AG10803 (cell line): ENCODE measurements around the gene PAEP.

ENCODE experiments used
- DNase-seq: peaks from one replicate; pipeline ENCODE4 v3.0.0; 2010; ENCODE audit warnings: low read depth
- H3K4me3 ChIP-seq: 2 replicates; pipeline ENCODE4 v1.5.1; 2011; ENCODE audit warnings: mild to moderate bottlenecking, low read length, control low read depth
- CTCF ChIP-seq: conservative IDR thresholded peaks from 2 replicates; pipeline ENCODE4 v1.5.1; 2011; ENCODE audit warnings: mild to moderate bottlenecking, low read length, control low read depth, inconsistent platforms

PAEP gene

GRCh38 chr9:135516132-135516860 is 45.3 kb upstream of the PAEP start:
- TF ChIP-seq CTCF = no peak
- no peak overlapping the region for H3K4me3 ChIP-seq
- DNase-seq = no peak

- DNase-seq = no peak
- H3K4me3 ChIP-seq = no peak overlapping the region
- TF ChIP-seq CTCF = no peak
Measured at GRCh38 chr9:135517407-135517822, 44.1 kb upstream of the PAEP start.

- TF ChIP-seq CTCF = no peak
- no peak overlapping the region for H3K4me3 ChIP-seq
- DNase-seq = no peak
Measured at GRCh38 chr9:135519179-135519971, 42.2 kb upstream of the PAEP start.

DNA sequence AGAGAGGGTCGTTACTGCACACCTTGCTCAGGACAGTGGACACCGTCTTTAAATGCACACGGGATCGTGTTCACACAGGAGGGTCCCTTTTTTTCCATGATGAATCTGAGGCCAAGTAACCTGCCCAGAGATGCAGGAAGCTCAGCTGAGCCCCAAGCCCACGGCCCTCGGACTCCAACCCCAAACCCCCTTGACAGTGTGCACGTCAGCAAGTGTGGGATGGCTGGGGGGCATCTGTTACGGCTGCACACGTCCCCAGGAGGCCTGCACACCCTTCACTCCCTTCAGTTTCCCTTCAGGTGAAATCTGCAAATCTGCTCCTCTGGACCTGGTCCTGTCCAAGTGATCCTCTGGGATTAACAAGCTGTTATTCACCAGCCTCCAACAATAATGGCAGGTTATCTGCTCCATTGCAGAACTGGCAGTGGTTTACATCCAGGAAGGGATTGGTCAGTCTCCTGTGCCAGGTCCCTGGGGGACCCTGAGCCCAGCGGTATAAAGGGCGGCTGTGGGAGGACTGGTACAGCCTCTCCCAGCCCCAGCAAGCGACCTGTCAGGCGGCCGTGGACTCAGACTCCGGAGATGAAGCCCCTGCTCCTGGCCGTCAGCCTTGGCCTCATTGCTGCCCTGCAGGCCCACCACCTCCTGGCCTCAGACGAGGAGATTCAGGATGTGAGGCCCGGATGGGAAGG is 40.5 kb upstream of the PAEP start, which contains the start of gene LCN1:
Gene LCN1, plus strand, starts transcription at position 525 of the 692 bp plus-strand sequence. Its CDS starts 58 bp downstream, at position 583.
- DNase-seq = no peak
- H3K4me3 ChIP-seq = no peak within 1 kb of the TSS
- no peak for TF ChIP-seq CTCF

GRCh38 chr9:135521608-135522095 is 39.9 kb upstream of the PAEP start:
- no peak overlapping the region for H3K4me3 ChIP-seq
- no peak for TF ChIP-seq CTCF

GRCh38 chr9:135522137-135522877 is 39.2 kb upstream of the PAEP start:
- H3K4me3 ChIP-seq = no peak overlapping the region
- no peak for TF ChIP-seq CTCF
- DNase-seq = no peak

More at GRCh38 chr9:135521608-135522095, 39.9 kb upstream of the PAEP start:
- DNase-seq = no peak
